Central memory CD4-positive, alpha-beta T cell (primary cell): ENCODE results near the gene CCDC102A.

Source experiments
- DNase-seq: peaks from one replicate; pipeline ENCODE4 v3.0.0; 2022

The CCDC102A gene

DNA sequence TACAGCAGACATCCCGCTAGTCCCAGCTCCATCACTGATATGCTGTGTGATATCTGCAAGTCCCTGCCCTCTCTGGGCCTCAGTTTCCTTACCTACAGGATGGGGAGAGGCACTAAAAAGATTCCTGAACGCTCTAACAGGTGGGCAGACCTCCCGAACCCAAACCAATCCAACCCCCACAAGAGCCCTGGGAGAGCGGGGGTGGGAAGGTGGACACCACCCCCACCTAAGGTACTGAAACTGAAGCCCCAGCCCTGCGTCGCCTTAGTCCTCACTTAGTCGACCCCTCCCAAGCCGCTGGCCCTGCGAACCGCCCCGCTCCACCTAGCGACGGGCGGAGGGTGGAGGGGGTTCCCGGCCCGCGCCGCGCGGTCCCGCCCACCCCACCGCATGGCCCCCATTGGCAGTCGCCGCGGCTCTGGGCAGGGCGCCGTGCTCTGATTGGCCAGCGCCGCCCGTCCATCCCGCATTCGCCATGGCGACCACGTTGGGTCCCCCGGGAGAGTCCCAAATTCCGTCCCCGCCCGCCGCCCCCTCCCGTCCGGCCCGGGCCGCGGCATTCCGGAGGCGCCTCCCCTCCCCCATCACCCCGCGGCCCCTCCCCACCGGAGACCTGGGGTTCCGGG lies 578 bp downstream of the CCDC102A start:
- peak; percentile 89 for DNase-seq

DNA sequence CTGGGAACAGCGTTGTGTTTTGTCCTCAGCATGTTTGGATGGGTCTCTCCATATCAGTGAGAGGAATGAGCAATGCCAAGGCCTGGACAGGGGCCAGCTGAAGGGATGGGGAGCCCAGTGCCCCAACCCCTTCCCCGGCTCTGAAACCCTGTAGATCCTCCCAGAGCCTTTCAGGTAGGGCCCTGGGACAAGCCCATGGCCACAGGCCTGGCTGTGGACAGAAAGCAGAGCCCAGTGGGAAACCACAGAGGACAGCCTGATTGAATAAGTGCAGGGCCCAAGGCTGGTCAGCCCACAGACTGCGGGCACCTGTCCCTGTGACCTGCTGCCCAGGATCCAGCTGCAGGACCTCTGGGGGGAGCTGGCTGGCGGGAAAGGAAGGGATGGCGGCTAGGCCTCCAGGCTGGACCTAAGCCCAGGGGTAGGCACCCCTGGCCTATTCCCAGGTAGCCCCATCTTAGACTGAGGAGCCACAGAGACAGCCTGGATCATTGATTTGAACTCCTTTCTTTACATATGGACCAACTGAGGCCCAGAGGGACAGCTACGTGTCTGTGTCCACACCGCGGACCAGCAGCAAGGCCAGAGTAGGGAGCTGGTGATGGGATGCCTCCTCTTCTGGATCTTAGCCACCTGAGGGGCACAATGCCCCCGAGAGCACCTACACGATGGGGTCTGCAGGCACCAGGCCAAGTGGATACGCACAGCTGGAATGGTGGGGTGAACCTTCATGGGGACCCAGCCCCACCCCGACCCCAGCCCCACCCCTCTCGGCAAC lies 1.3 kb downstream of the CCDC102A start:
- DNase-seq: no peak

DNA sequence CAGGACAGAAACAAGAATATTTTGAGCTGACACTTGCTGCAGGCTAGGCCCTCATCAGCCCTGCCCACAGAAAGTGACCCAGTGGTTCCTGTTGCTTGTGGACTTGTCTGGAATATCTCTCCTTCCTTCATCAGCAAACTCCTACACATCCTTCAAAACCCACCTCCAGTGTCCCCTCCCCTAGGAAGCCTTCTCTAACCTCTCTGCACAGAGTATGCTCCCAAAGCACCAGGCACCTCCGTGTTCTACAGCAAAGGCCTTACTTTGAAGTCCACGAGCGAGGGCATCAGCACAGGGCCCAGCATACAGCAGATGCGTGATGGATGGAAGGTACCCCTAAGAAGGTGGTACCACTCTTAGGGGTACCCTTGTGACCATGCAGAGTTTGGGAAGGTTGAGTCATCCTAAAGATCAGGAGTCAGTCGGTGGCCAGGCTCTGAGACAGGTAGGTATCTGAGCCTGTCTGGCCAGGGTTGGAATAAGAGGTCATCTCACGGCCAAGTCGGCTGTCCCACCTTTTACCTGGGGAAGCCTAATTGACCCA lies 2.0 kb downstream of the CCDC102A start:
- no peak for DNase-seq

DNA sequence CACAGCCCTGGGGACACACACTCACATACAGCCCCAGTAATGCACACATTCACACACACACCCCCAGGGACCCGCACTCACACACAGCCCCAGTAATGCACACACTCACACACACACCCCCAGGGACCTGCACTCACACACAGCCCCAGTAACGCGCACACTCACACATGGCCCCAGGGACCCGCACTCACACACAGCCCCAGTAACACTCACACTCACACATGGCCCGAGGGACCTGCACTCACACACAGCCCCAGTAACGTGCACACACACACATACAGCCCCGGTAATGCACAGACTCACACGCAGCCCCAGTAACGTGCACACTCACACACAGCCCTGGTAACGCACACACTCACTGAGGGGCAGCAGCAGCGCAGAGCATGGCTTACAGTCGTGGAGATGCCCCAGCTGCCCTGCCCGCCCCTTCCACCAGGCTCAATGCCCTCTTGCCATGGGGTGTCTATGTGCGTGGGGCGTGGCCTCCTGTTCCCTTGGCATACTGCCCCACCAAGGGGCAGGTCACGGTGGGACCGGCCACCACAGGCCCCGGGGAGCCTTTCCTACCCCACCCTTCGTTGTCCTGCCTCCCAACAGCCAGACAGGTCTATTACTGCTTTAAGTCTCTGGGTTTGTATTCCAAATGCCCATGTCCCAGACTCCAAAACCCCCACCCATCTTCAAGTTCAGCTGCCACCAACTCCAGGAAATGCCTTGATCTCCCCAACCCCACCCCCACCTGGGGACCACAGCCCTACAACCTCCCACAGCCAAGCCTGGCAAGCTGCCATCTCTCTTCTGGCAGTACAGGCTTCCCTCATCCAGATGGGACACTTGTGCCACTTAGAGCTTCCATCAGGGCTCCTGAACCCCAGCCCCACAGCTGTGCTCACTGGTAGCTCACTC lies 2.7 kb downstream of the CCDC102A start:
- DNase-seq: peak; percentile 46

DNA sequence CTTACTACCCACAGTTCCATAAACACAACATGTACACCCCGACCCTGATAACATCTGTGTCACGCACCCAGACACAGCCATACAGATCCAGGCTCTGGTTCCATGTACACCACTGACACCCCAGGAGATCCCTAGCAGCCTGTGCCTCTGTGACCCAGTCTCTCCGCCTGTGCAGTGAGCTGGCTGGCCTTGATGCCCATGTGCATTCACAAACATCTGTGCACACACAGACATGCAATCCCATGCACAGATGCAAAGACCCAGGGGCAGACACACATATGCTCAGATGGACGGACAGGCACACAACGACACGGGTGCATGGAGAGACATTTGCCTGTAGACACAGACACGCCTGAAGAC lies 4.1 kb downstream of the CCDC102A start:
- DNase-seq: no peak

DNA sequence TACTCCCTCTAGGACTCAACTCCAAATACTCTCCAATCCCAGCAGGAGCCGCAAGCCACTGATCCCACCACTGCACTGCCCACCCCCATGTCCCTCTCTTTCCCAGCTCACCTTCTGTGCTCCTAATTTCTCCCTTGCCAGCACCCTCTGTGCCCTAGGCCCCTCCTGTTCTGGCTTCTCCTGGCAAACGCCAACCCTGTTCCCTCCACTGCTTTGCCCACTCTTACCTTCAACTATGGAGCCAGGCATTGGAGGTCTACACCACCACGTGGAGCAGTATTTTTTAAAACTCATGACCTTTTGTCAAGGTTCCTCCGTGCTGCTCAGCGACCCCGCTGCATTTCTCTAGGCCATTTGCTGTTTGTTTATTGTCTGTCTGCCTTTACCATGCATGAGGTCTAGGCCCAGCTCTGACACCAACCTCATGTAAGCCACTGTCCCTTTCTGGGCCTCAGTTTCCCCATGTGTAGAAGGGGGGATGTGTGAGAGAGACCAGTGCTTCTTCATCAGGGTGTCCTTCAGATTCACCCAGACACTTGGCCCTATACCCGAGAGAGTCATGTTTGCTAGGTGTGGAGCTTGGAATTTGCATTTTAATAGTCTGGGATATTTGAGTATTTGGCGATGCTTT lies 4.6 kb downstream of the CCDC102A start:
- DNase-seq: no peak

DNA sequence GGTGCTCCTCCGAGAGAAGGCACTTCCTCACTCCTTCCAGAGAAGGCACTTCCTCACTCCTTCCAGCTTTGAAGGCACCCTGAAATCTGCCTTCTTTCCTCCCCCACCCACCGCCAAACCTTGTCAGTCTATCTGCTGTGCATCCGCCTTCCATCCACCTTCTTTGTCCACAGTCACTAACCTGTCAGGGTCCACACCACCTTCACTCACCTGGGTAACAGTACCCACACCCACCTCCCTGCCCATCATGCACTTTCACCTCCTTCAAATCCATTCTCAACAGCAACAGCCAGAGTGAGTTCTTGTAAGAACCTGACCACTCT lies 5.2 kb downstream of the CCDC102A start:
- no peak for DNase-seq

DNA sequence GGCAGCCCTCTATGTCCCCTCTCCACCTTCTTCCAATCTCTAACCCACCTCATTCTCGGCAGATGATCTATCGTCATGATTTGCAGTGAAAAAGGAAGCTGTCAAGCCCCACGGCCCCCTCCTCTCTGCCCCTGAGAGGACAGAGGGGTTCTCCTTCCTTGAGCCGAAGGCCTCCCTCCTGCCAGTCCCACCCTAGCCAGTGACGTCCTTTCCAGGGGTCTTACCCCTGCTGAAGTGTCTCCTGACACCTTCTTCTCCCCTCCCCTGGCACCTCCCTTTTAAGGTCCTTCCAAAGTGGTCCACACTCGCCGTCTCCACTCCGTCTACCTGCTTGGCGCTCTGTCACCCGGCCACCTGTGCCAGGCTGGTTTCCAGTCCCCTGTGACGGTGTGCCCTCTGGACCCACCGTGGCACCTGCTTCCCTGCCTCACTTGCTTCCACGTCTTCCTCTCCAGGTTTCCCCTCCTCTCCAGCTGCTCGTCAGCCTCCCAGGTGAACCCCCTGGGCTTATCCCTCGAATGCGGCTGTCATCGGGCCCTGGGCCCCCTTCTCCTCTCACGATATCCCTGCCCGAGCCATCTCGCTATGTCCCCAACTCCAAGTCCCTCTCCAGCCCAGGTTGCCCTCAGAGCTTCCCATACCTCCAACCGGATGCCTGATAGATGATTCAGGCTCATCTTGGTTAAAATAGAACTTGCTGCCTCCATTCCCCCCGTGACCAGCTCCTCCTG lies 5.7 kb downstream of the CCDC102A start:
- no peak for DNase-seq

DNA sequence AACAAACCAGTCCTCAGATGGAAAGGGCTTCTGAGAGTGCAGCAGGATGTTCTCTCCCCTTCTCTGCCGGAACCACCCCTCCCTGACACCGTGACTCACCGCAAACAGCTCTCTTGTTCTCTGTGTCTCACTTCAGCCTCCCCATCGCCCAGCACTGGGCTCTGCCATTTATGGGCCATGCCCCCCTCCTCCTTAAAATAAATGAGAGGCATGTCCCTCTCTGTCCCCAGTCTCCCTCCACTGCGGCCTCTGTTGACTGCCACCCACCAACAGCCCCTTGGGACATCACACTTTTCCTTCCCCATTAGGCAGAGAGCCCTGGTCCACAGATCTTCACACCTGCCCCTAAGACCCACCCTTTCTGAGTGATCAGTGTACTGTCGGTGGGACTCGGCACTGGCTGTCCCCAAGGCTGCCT lies 6.3 kb downstream of the CCDC102A start:
- DNase-seq: peak; percentile 63

DNA sequence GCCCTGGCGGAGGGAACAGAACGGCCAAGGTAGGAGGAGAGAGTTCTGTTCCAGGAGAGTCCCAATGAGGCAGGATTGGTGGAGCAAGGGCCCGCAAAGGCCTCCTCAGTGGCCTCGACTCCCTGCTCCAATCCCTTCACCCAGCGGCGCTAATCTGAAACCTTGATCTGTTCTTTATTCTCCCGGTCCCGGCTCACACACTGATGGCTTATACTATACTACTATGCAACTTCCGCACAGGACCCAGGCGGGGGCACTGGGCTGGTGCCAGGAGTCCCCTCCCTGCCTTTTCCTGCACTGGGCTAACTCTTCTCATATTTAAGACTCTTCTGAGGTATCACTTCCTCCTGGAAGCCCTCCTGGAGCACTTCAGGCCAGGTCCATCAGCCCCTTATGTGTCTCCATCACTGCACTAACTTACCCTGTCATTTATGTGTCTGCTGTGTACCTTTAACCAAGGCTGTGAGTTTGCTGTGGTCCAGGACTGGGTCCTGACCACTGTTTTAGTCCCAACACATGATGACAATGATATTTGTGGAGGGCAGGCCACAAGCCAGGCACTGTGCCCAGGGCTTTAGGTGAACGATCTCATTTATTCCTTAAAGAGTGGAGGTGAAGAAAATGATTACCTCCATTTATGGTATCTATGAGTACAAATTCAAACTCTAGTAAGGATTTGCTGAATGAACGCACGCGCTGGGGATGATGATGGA lies 6.8 kb downstream of the CCDC102A start:
- no peak for DNase-seq

DNA sequence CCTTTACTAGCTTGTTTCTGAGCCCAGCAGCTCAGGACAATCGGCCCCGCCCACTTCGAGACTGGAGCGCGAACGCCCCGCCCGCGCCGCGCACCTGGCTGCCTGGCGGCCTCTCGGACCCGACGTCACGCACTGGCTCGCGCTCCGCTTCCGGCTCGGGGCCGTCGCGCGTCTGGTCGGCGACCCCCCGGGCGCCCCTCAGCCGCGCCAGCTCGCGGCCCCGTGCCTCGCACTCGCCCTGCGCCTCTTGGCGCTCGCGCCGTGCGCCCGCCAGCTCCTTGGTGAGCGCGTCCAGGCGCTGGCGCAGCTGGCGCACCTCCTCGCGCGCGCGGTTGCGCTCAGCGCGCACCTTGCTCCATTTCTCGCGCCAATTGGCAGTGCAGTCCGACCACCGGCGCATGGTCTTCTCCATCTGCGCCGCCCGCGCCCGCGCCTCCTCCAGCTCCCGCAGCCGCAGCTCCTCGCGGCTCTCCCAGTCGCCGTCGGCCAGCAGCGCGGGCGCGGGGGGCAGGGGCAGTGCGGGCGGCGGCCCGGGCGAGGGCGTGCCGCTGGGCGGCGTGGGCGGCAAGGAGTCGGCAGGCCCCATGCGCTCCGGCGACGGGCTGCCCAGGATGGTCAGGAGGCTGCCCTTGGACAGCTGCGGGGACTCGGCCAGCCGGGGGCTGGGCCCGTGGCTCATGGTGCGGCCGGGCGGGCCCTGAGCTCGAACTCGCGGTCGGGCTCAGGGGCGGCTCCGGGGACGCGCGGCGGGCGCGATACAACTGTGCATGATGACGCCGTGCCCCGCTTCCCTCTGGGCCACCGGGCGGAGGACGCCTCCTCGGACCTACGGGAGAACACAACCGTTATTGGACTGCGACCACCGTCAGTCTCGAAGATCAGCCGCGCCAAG lies 7.6 kb downstream of the CCDC102A start:
- no peak for DNase-seq

DNA sequence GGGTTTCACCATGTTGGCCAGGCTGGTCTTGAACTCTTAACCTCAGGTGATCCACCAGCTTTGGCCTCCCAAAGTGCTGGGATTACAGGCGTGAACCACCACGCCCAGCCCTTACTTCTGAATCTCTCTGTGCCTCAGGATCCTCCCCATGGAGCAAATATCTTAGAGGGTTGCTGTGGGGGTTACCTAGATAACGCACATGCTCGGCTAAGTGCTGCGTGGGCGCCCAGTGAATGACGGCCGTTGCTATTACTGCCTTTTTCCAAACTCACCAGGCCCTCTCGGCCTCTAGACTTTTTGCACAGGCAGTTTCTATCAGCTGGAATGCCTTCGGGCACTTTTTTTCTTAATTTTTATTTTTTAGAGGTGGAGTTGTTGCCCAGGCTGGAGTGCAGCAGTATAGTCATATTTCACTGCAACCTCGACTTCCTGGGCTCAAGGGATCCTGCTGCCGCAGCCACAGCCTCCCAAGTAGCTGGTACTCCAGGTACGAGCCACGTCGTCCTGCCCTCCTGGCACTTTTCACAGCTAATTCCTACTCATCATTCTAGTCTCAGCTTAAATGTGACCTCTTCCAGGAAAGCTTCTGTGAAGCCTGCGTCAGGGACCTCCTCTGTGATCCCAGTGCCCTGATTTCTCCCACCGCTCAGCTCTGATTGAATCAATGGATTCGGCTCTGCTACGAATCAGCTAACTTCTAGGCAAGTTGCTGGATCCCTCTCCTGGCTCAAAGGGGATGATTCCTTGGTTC lies 8.6 kb downstream of the CCDC102A start:
- no peak for DNase-seq

DNA sequence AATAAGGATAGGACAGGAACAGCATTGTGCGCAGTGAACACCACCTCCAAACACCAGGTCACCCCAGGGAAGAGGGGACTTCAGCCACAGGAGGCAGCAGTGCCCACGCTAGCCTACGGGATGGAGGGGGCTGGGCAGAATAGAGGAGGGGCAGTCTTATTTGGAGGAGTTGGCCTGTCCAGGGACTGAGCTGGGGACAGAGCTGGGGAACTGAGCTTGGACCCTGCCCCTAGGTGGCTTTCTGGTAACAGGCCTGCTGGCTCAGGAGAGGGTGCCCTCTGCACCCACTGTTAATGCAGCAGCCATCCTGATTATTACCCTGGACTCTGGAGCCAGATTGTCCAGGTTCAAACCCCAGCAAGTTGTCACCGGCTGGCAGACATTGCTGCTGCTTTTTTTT lies 9.3 kb downstream of the CCDC102A start:
- DNase-seq: no peak

DNA sequence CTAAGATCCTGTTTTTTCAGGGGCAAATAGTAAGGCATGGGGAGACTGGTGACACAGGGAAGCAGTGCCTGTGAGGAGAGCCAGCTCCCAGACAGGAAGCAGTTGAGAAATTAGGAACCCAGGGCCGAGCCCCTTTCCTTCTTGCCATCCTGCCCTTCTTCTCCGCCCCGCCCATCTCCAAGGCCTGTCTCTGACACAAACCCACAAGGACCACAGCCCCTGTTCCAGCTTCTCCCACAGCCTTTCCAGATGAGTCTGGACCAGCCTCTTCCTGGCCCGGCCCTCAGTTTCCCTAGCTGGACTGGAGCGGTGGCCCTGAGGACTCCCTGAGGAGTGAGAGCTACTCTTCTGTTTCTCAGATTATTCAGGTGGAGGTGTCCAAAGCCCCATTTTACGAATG lies 9.9 kb downstream of the CCDC102A start:
- no peak for DNase-seq

DNA sequence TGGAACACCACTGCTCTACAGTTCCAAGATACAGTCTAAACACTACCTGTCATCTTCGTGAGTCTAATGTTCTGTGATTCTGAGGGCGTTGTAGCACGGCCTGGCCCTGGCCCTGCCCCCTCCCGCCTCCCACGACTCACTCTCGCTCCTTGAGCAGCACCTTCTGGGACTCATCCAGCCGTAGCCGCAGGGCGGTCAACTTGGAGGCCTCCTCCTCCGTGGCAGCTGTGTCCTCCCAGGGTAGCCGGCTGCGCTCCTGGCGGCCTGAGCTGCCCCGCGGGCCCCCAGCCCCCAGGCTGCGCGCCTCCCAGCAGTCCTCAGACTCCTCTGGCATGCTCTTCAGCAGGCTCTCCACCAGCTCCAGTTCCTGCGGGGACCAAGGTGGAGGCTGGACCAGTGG lies 10.6 kb downstream of the CCDC102A start:
- no peak for DNase-seq

DNA sequence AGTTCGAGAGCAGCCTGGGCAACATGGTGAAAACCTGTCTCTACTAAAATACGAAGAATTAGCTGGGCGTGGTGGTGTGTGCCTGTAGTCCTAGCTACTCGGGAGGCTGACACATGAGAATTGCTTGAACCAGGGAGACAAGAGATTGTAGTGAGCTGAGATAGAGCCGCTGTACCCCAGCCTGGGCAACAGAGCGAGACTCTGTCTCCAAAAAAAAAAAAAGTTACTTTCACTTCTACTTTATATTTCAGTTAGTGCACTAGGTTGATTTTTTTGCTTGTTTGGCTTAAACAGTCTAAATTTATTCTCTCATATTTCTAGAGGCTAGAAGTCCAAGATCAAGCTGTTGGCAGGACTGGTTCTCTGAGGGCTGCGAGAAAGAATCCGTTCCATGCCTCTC lies 13.4 kb downstream of the CCDC102A start:
- no peak for DNase-seq

DNA sequence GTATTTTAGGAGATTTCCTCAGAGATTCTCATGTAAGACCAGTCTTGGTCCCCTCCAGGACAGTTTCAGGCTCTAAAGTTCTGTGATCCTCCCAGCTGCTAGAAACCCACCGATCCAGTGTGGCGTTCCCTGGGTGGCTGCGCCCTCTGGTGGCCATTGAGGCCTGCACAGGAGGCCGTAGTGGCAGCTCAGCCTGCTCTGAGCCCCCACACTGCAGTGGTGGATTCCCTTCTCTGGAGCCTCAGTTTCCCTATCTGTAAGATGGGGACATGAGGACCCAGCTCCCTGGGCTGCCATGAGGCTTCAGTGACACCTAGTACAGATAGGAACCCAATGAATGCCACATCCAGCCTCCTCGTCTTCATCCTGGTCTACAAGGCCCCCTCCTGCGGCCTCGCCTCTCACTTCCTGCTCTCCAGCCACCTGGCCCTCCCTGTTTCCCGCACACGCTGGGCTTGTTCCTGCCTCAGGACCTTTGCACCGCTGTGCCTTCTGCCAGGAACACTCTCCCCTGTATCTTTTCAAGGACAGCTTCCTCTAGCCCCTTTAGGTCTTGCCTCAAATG lies 16.5 kb downstream of the CCDC102A start:
- peak; percentile 63 for DNase-seq

DNA sequence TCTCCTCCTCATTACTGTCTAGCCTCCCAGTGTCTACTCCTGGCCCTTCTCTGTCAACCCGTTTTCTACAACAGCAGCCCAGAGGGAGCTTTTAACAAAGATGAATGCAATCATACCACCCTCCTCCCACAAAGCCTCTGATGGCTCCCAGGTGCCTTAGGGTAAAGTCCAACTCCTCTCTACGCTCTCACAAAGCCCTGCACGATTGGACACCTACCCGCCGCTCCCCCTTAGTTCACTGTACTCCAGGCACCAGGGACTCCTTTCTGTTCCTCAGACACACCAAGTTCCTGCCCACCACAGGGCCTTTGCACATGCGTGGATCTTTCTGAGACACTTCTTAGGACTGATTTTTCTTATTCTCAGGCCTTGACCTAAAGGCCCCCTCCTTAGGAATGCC lies 17.4 kb downstream of the CCDC102A start:
- DNase-seq: no peak

DNA sequence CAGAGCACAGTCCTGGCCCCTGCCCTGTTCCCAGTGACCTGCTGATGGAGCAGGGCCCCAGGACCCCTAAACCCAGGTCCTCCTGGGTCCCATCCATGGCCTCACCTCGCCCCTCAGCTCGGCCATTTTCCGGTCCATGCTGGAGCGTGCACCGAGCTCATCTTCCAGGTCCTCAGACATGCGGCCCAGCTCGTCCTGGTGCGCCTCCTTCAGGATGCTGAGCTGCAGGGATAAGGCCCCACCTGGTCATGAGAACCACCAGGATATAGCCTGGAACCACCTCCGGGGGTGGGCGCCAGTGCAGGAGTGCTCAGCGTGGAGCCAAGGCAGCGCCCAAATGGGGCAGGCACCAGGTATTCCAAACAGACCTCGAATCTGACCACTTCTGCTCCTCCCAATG lies 17.9 kb downstream of the CCDC102A start:
- DNase-seq: no peak
